ENCODE measurements around the gene SYNDIG1. TPM values are rescaled to one million over a fixed set of nuclear protein-coding genes. Genes with fewer than 3 reads are reported as not detected.

SYNDIG1 gene
- total and polyA plus RNA-seq, 2 of the 4 experiments (the other 2 are of a cell fraction): not detected

DNA sequence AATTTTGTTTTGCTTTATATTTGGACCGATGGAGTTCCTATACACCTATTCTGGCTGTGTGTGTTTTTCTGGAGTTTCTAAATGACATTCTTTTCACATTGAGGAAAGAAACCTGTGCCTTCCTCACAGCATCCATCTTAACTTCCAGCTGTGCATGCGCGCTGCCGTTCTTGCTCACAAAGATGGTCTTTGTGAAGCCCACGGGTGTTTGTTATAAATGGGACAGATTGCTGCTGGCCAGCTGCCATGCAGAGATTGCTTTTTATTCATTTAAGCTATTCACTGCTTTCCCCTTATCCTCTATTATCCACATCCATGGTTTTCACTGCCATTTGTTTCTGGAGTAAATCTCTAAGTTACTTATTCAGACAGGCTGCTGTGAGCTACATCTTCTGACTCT is 54.2 kb downstream of the SYNDIG1 start:
- intact Hi-C loops (cut with micrococcal nuclease): loop anchor here (10.0 kb wide), 1 partner anchor 251 kb away; no protein-coding TSS in a partner anchor
- TF ChIP-seq RAD21 (IDR thresholded peaks at IDR 0.05; ENCODE audit: low read length) (no peak), BHLHE40 (IDR thresholded peaks at IDR 0.05; ENCODE audit: low read depth, low read length) (no peak), MAFK (IDR thresholded peaks at IDR 0.05; ENCODE audit: low read depth, low read length) (no peak), MAZ (IDR thresholded peaks at IDR 0.05; ENCODE audit: borderline replicate concordance, low read depth, low read length) (no peak), CEBPB (IDR thresholded peaks at IDR 0.05; ENCODE audit: low read depth, low read length) (no peak), FOS (IDR thresholded peaks at IDR 0.05; ENCODE audit: low read depth, low read length) (no peak), SMC3 (IDR thresholded peaks at IDR 0.05; ENCODE audit: low read depth, low read length) (no peak), RCOR1 (IDR thresholded peaks at IDR 0.05; ENCODE audit: insufficient replicate concordance, low read length) (no peak), NFE2L2 (IDR thresholded peaks at IDR 0.05; ENCODE audit: low read depth, low read length) (no peak), POLR2A (IDR thresholded peaks at IDR 0.05; ENCODE audit: low read depth, low read length) (no peak), CHD1 (IDR thresholded peaks at IDR 0.05; ENCODE audit: low read depth, low read length) (no peak), RFX5 (IDR thresholded peaks at IDR 0.05; ENCODE audit: low read depth, low read length) (no peak)
- TF ChIP-seq, protein P1, sequence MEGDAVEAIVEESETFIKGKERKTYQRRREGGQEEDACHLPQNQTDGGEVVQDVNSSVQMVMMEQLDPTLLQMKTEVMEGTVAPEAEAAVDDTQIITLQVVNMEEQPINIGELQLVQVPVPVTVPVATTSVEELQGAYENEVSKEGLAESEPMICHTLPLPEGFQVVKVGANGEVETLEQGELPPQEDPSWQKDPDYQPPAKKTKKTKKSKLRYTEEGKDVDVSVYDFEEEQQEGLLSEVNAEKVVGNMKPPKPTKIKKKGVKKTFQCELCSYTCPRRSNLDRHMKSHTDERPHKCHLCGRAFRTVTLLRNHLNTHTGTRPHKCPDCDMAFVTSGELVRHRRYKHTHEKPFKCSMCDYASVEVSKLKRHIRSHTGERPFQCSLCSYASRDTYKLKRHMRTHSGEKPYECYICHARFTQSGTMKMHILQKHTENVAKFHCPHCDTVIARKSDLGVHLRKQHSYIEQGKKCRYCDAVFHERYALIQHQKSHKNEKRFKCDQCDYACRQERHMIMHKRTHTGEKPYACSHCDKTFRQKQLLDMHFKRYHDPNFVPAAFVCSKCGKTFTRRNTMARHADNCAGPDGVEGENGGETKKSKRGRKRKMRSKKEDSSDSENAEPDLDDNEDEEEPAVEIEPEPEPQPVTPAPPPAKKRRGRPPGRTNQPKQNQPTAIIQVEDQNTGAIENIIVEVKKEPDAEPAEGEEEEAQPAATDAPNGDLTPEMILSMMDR (conservative IDR thresholded peaks at IDR 0.05; ENCODE audit: low read depth, low read length): no peak
- TF ChIP-seq, protein P2, sequence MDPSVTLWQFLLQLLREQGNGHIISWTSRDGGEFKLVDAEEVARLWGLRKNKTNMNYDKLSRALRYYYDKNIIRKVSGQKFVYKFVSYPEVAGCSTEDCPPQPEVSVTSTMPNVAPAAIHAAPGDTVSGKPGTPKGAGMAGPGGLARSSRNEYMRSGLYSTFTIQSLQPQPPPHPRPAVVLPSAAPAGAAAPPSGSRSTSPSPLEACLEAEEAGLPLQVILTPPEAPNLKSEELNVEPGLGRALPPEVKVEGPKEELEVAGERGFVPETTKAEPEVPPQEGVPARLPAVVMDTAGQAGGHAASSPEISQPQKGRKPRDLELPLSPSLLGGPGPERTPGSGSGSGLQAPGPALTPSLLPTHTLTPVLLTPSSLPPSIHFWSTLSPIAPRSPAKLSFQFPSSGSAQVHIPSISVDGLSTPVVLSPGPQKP (IDR thresholded peaks at IDR 0.05; ENCODE audit: borderline replicate concordance, low read depth, low read length): no peak
- TF ChIP-seq, protein P3, sequence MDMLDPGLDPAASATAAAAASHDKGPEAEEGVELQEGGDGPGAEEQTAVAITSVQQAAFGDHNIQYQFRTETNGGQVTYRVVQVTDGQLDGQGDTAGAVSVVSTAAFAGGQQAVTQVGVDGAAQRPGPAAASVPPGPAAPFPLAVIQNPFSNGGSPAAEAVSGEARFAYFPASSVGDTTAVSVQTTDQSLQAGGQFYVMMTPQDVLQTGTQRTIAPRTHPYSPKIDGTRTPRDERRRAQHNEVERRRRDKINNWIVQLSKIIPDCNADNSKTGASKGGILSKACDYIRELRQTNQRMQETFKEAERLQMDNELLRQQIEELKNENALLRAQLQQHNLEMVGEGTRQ (IDR thresholded peaks at IDR 0.05; ENCODE audit: low read depth, low read length): no peak
- no peak overlapping the region for H3K18ac ChIP-seq (ENCODE audit: low read depth, low read length)
- no peak overlapping the region for H2BK20ac ChIP-seq (ENCODE audit: low read depth, low read length)
- no peaks in the 10 kb centered on the region for H3K79me1 ChIP-seq (ENCODE audit: low read depth in 1 of 2, low read length in 2 of 2)
- dilution Hi-C loops (cut with HindIII; ENCODE audit: low sequenced_read_pairs, unreplicated experiment): no loop called here
- H3K4me2 ChIP-seq (ENCODE audit: low read depth, low read length): no peak overlapping the region
- no CpG with 5 or more reads among the region's 5 CpGs for WGBS, 2 experiments (ENCODE audit: extremely low coverage in 2 of 2, insufficient read length in 1 of 2)
- no peaks in the 10 kb centered on the region for H3K9me1 ChIP-seq (ENCODE audit: insufficient read depth, low read length)
- H3K27me3 ChIP-seq (ENCODE audit: control insufficient read depth, insufficient read depth, low read length): no peaks in the 10 kb centered on the region
- no peak overlapping the region for H2AFZ ChIP-seq (replicated peaks; ENCODE audit: low read length, poor library complexity)
- no peak overlapping the region for H3K9ac ChIP-seq (ENCODE audit: low read depth, low read length)
- H3K4me1 ChIP-seq (ENCODE audit: control insufficient read depth, insufficient read depth, low read length): no peaks in the 10 kb centered on the region
- no peak overlapping the region for H3K4me3 ChIP-seq (ENCODE audit: insufficient read depth, low read depth, low read length)
- H3K9me3 ChIP-seq (ENCODE audit: control insufficient read depth, insufficient read depth, low read length): no peaks in the 10 kb centered on the region
- in situ Hi-C loops (cut with MboI; ENCODE audit: low sequenced_read_pairs): no loop called here
- ChIA-PET POLR2A (ENCODE audit: unreplicated experiment) (no interaction called here), CTCF (no interaction called here)
- H4K20me1 ChIP-seq (ENCODE audit: insufficient read depth, low read length): no peaks in the 10 kb centered on the region
- no peak overlapping the region for H2BK120ac ChIP-seq (ENCODE audit: low read depth, low read length)
- no peak overlapping the region for H3K56ac ChIP-seq (ENCODE audit: extremely low read depth, insufficient read depth, low read length)
- H4K8ac ChIP-seq (ENCODE audit: low read depth in 2 of 2, low read length in 2 of 2): no peak overlapping the region
- no peak overlapping the region for H4K5ac ChIP-seq (ENCODE audit: low read depth, low read length)
- no peak overlapping the region for H3K4ac ChIP-seq (ENCODE audit: low read depth, low read length)
- no peak overlapping the region for H2AK5ac ChIP-seq (ENCODE audit: low read depth, low read length)
- H3K14ac ChIP-seq (replicated peaks; ENCODE audit: low read depth, low read length): no peak overlapping the region
- BruUV-seq (replicated peaks): no TSS peak
- no peak overlapping the region for H2BK5ac ChIP-seq (ENCODE audit: low read depth, low read length, poor library complexity, severe bottlenecking)
- H2BK15ac ChIP-seq (ENCODE audit: low read depth, low read length): no peak overlapping the region
- no peak overlapping the region for H2AK9ac ChIP-seq (replicated peaks; ENCODE audit: low read depth, low read length, poor library complexity)
- ATAC-seq (ENCODE audit: low read depth) (no peak), DNase-seq (no peak)
- H3K23ac ChIP-seq (ENCODE audit: low read depth, low read length): no peak overlapping the region
- no peak overlapping the region for H3K27ac ChIP-seq (ENCODE audit: insufficient read depth, low read length)
- no peaks in the 10 kb centered on the region for H3K36me3 ChIP-seq (ENCODE audit: control insufficient read depth, insufficient read depth, low read length)
- H4K91ac ChIP-seq (ENCODE audit: insufficient read depth, low read depth, low read length): no peak overlapping the region

Measured in IMR-90 (cell line).